PC-3 (cell line): Measurements from ENCODE around the gene IFT81.

ENCODE experiments used
- CTCF ChIP-seq: fragments of 300-600 bp; sonication (generic); conservative IDR thresholded peaks from 2 replicates; pipeline ENCODE4 v1.5.1; 2017; ENCODE audit warnings: antibody characterized with exemption, low read depth, mild to moderate bottlenecking, low read length
- EZH2phosphoT487 ChIP-seq: fragments of 300-600 bp; sonication (generic); IDR thresholded peaks from 2 replicates; pipeline ENCODE4 v1.6.1; 2018; ENCODE audit warnings: mild to moderate bottlenecking, antibody characterized with exemption, low read length, borderline replicate concordance

DNA sequence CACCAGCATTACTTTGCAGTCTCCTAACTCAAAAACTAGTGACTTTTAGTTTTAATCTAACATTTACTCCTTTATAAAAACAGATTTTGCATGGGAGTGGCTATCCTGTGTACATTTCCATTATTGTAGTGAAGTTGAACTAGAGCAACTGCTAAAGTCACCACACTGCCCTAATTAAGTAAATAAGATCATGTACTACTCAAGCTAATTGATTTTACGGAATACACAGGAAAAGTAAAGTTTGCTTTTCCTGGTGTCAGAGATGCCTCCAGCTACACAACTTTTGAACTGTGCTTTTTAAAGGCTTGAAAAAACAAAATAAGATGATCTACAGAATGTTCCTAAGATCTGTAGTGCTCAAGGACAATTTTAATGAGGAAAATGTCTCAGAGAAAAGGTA lies 106.5 kb downstream of the IFT81 start:
- TF ChIP-seq EZH2phosphoT487 (no peak), CTCF (no peak)
